K562 (cell line): ENCODE measurements around the gene ROM1. TPM values are rescaled to one million over a fixed set of nuclear protein-coding genes. Genes with fewer than 3 reads are reported as not detected.

Source experiments
- CBX2 ChIP-seq: fragments of 200-600 bp; sonication (generic); IDR thresholded peaks from one replicate; pipeline ENCODE4 v1.6.1; 2012; ENCODE audit warnings: mild to moderate bottlenecking, low read length, inconsistent platforms; ENCODE audit not compliant: insufficient read depth, poor library complexity, severe bottlenecking
- CBX3 ChIP-seq, 2 experiments: IDR thresholded peaks; 1 replicate in 1 of 2; 2 replicates in 1 of 2; pipeline ENCODE4 v1.6.1; 2012; ENCODE audit warnings: inconsistent platforms in 2 of 2, low read length in 2 of 2, borderline replicate concordance in 1 of 2, control low read depth in 1 of 2
- CSDE1 ChIP-seq, 2 experiments: fragments of 450-650 bp; IDR thresholded peaks; 2 replicates each; pipeline ENCODE4 v1.6.1; 2016; ENCODE audit warnings: mild to moderate bottlenecking in 1 of 2
- CXXC5 ChIP-seq: fragments of 250-450 bp; sonication (Bioruptor Pico); IDR thresholded peaks from 2 replicates; pipeline ENCODE4 v1.8.0; 2022; ENCODE audit warnings: inconsistent platforms, mild to moderate bottlenecking, moderate library complexity
- HDAC3 ChIP-seq: fragments of 450-650 bp; IDR thresholded peaks from 2 replicates; pipeline ENCODE4 v1.6.1; 2018; ENCODE audit warnings: borderline replicate concordance, mild to moderate bottlenecking, moderate library complexity; ENCODE audit not compliant: partially characterized antibody
- HNRNPH1 ChIP-seq: fragments of 200-400 bp; formaldehyde crosslinking; optimal IDR thresholded peaks from 2 replicates; pipeline ENCODE3; 2017; ENCODE audit warnings: low read depth, mild to moderate bottlenecking, low read length, moderate library complexity
- KDM4B ChIP-seq, 2 experiments: fragments of 450-650 bp in 1 of 2; sonication (generic) in 1 of 2; IDR thresholded peaks; 2 replicates each; pipeline ENCODE4 v1.6.1; 2016 to 2017; ENCODE audit warnings: borderline replicate concordance in 2 of 2, antibody characterized with exemption in 1 of 2, low read depth in 1 of 2, mild to moderate bottlenecking in 1 of 2
- KHSRP ChIP-seq: fragments of 450-650 bp; IDR thresholded peaks from 2 replicates; pipeline ENCODE4 v1.6.1; 2017
- NBN ChIP-seq: fragments of 450-650 bp; IDR thresholded peaks from 2 replicates; pipeline ENCODE4 v1.6.1; 2016; ENCODE audit warnings: low read depth, mild to moderate bottlenecking
- NCOA2 ChIP-seq, 2 experiments: fragments of 450-650 bp; IDR thresholded peaks; 2 replicates each; pipeline ENCODE4 v1.6.1; 2018; ENCODE audit warnings: mild to moderate bottlenecking in 2 of 2, moderate library complexity in 1 of 2; ENCODE audit not compliant: partially characterized antibody in 2 of 2
- NCOA6 ChIP-seq: fragments of 450-650 bp; IDR thresholded peaks from 2 replicates; pipeline ENCODE4 v1.6.1; 2017; ENCODE audit warnings: mild to moderate bottlenecking
- POLR2AphosphoS2 ChIP-seq: IDR thresholded peaks from 2 replicates; pipeline ENCODE4 v1.6.1; 2012; ENCODE audit warnings: low read length, improper control_type of control experiment
- SLC30A9 ChIP-seq: fragments of 250-450 bp; sonication (Bioruptor Pico); IDR thresholded peaks from 2 replicates; pipeline ENCODE4 v1.8.0; 2022; ENCODE audit warnings: mild to moderate bottlenecking, moderate library complexity
- SMC3 ChIP-seq: conservative IDR thresholded peaks from 2 replicates; pipeline ENCODE4 v1.6.1; 2011; ENCODE audit warnings: low read depth, low read length, improper control_type of control experiment; ENCODE audit not compliant: insufficient read depth
- ZNF23 ChIP-seq: fragments of 250-450 bp; sonication (Bioruptor Pico); IDR thresholded peaks from 2 replicates; pipeline ENCODE4 v1.4.0; 2020; ENCODE audit warnings: mild to moderate bottlenecking
- ZNF3 ChIP-seq: fragments of 250-450 bp; sonication (Bioruptor Pico); IDR thresholded peaks from 2 replicates; pipeline ENCODE4 v1.5.0; 2021; ENCODE audit warnings: mild to moderate bottlenecking, moderate library complexity
- ZNF695 ChIP-seq: fragments of 450-650 bp; formaldehyde crosslinking; IDR thresholded peaks from 2 replicates; pipeline ENCODE4 v1.4.0; 2020; ENCODE audit warnings: mild to moderate bottlenecking, moderate library complexity
- ZNF79 ChIP-seq: fragments of 250-450 bp; sonication (Bioruptor Pico); IDR thresholded peaks from 2 replicates; pipeline ENCODE4 v1.4.0; 2020; ENCODE audit warnings: low read depth, mild to moderate bottlenecking, moderate library complexity
- polyA plus RNA-seq, 8 experiments: library from polyadenylated mRNA; depleted of rRNA in 4 of 8; stranded (reverse) in 5 of 8; unstranded in 3 of 8; fragments of >200 nt; fragmentation: Nextera tagmentation in 2 of 8; fragmentation: Illumina TruSeq in 1 of 8; extraction: Ambion mirVana in 2 of 8; extraction: Trizol in 1 of 8; gene quantifications; 2 replicates each; pipeline versions ENCODE4 v1.2.1 to v1.2.3, GENCODE V29; 2011 to 2014; ENCODE audit warnings: inconsistent platforms in 1 of 8, missing spikeins in 1 of 8
- total RNA-seq, 7 experiments: library from RNA; depleted of rRNA in 6 of 7; stranded (reverse); fragments of >200 nt in 6 of 7; fragmentation: Illumina TruSeq in 2 of 7; extraction: Trizol in 2 of 7; gene quantifications; 2 replicates each; pipeline versions ENCODE4 v1.2.1 to v1.2.3, GENCODE V29; 2011 to 2021; ENCODE audit warnings: low replicate concordance in 1 of 7
- TF ChIP-seq, protein P1 (sequence below): fragments of 450-650 bp; IDR thresholded peaks from 2 replicates; pipeline ENCODE4 v1.6.1; 2017; ENCODE audit warnings: antibody characterized with exemption, mild to moderate bottlenecking
- TF ChIP-seq, protein P2 (sequence below): fragments of 450-650 bp; formaldehyde crosslinking; IDR thresholded peaks from 2 replicates; pipeline ENCODE4 v1.4.0; 2020; ENCODE audit warnings: mild to moderate bottlenecking, moderate library complexity
- TF ChIP-seq, protein P3 (sequence below): fragments of 250-450 bp; sonication (Bioruptor Pico); IDR thresholded peaks from 2 replicates; pipeline ENCODE4 v1.5.0; 2021
- TF ChIP-seq, protein P4 (sequence below): sonication (generic); formaldehyde crosslinking; IDR thresholded peaks from 2 replicates; pipeline ENCODE4 v1.8.0; 2022; ENCODE audit warnings: mild to moderate bottlenecking, low read depth, missing genetic modification reagents

Gene ROM1
- total and polyA plus RNA-seq, 9 of the 15 experiments (the other 6 are each of a cell fraction or from before 2014, with no cell fraction given), result 0.75 to 4.0 (median 2.6) TPM

DNA sequence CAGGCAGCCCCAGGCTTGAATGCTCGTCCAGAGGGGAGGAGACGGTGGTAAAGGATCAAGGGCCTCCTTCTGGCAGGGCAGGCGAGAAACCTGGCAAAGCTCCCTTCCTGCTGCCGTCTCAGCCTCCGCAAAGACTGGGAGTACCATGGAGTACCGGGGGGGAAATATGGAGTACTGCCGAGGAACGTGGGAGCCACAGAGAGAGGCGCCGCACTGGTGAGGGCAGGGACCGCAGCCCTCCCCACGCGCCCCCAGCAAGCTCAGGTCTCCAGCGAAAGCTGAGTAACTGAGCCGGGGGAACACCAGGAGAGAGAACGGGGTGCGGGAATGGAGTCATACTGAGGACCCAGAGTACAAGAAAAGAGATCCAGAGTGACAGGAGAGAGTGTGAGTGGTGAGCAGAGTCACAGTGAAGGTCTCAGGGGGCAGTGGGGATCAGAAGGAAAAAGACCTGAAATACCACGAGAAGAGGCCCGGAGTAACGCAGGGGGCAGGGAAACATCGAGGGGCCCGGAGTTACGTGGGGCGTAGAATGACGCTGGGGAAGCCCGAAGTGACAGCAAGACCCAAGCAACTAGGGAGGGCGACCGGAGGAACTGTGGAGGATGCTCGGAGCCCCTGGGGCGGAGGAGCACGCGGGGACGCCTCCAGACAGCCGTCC is 1.2 kb upstream of the ROM1 start (continued):
- TF ChIP-seq, protein P1, sequence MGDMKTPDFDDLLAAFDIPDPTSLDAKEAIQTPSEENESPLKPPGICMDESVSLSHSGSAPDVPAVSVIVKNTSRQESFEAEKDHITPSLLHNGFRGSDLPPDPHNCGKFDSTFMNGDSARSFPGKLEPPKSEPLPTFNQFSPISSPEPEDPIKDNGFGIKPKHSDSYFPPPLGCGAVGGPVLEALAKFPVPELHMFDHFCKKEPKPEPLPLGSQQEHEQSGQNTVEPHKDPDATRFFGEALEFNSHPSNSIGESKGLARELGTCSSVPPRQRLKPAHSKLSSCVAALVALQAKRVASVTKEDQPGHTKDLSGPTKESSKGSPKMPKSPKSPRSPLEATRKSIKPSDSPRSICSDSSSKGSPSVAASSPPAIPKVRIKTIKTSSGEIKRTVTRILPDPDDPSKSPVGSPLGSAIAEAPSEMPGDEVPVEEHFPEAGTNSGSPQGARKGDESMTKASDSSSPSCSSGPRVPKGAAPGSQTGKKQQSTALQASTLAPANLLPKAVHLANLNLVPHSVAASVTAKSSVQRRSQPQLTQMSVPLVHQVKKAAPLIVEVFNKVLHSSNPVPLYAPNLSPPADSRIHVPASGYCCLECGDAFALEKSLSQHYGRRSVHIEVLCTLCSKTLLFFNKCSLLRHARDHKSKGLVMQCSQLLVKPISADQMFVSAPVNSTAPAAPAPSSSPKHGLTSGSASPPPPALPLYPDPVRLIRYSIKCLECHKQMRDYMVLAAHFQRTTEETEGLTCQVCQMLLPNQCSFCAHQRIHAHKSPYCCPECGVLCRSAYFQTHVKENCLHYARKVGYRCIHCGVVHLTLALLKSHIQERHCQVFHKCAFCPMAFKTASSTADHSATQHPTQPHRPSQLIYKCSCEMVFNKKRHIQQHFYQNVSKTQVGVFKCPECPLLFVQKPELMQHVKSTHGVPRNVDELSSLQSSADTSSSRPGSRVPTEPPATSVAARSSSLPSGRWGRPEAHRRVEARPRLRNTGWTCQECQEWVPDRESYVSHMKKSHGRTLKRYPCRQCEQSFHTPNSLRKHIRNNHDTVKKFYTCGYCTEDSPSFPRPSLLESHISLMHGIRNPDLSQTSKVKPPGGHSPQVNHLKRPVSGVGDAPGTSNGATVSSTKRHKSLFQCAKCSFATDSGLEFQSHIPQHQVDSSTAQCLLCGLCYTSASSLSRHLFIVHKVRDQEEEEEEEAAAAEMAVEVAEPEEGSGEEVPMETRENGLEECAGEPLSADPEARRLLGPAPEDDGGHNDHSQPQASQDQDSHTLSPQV, result no peak
- no peak for TF ChIP-seq NCOA2 (IDR thresholded peaks at IDR 0.05; ENCODE audit: partially characterized antibody in 2 of 2)
- no peak for TF ChIP-seq ZNF695 (CRISPR knock-in tag)
- TF ChIP-seq NBN, result peak; percentile 60; the same call in 1 of the 2 replicates
- no peak for TF ChIP-seq CXXC5
- no peak for TF ChIP-seq SLC30A9 (CRISPR knock-in tag)
- no peak for TF ChIP-seq ZNF79 (CRISPR knock-in tag)
- TF ChIP-seq KHSRP, result no peak
- no peak for TF ChIP-seq ZNF3 (CRISPR knock-in tag)
- no peak for TF ChIP-seq ZNF23
- no peak for TF ChIP-seq CBX2
- TF ChIP-seq POLR2AphosphoS2, result no peak
- no peak for TF ChIP-seq CSDE1 (IDR thresholded peaks at IDR 0.05)
- TF ChIP-seq, protein P2, sequence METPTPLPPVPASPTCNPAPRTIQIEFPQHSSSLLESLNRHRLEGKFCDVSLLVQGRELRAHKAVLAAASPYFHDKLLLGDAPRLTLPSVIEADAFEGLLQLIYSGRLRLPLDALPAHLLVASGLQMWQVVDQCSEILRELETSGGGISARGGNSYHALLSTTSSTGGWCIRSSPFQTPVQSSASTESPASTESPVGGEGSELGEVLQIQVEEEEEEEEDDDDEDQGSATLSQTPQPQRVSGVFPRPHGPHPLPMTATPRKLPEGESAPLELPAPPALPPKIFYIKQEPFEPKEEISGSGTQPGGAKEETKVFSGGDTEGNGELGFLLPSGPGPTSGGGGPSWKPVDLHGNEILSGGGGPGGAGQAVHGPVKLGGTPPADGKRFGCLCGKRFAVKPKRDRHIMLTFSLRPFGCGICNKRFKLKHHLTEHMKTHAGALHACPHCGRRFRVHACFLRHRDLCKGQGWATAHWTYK (CRISPR knock-in tag), result no peak
- TF ChIP-seq NCOA6, result no peak
- TF ChIP-seq HNRNPH1, result no peak
- no peak for TF ChIP-seq SMC3
- no peak for TF ChIP-seq KDM4B (IDR thresholded peaks at IDR 0.05; ENCODE audit: borderline replicate concordance in 2 of 2, low read depth in 1 of 2)
- TF ChIP-seq CBX3 (IDR thresholded peaks at IDR 0.05; ENCODE audit: borderline replicate concordance in 1 of 2, low read length in 2 of 2), result no peak
- TF ChIP-seq, protein P3, sequence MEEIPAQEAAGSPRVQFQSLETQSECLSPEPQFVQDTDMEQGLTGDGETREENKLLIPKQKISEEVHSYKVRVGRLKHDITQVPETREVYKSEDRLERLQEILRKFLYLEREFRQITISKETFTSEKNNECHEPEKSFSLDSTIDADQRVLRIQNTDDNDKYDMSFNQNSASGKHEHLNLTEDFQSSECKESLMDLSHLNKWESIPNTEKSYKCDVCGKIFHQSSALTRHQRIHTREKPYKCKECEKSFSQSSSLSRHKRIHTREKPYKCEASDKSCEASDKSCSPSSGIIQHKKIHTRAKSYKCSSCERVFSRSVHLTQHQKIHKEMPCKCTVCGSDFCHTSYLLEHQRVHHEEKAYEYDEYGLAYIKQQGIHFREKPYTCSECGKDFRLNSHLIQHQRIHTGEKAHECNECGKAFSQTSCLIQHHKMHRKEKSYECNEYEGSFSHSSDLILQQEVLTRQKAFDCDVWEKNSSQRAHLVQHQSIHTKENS (CRISPR knock-in tag), result no peak
- no peak for TF ChIP-seq HDAC3
- TF ChIP-seq, protein P4, sequence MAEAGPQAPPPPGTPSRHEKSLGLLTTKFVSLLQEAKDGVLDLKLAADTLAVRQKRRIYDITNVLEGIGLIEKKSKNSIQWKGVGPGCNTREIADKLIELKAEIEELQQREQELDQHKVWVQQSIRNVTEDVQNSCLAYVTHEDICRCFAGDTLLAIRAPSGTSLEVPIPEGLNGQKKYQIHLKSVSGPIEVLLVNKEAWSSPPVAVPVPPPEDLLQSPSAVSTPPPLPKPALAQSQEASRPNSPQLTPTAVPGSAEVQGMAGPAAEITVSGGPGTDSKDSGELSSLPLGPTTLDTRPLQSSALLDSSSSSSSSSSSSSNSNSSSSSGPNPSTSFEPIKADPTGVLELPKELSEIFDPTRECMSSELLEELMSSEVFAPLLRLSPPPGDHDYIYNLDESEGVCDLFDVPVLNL (CRISPR knock-in tag), result no peak
